HG03103 (cell line): ENCODE measurements around the gene ELF2.
"Not testable (repeated sequence)": the region's sequence is repeated elsewhere in the genome, so short reads cannot be mapped to it uniquely, and the experiment has no call there.

Experiments used
- ATAC-seq: cut with Tn5 transposase; IDR thresholded peaks from one replicate; pipeline ENCODE4 v1.9.1; 2021; ENCODE audit warnings: low read depth; ENCODE audit not compliant: unreplicated experiment

Gene ELF2

GRCh38 chr4:139027776-139028175 is 149.2 kb downstream of the ELF2 start:
- ATAC-seq = no peak

GRCh38 chr4:139025841-139026240 is 151.2 kb downstream of the ELF2 start:
- ATAC-seq = no peak

- no peak for ATAC-seq
These were observed 152.3 kb downstream of the ELF2 start for GRCh38 chr4:139024686-139025085.

- no peak for ATAC-seq
These were observed 154.2 kb downstream of the ELF2 start for GRCh38 chr4:139022835-139023234.

DNA sequence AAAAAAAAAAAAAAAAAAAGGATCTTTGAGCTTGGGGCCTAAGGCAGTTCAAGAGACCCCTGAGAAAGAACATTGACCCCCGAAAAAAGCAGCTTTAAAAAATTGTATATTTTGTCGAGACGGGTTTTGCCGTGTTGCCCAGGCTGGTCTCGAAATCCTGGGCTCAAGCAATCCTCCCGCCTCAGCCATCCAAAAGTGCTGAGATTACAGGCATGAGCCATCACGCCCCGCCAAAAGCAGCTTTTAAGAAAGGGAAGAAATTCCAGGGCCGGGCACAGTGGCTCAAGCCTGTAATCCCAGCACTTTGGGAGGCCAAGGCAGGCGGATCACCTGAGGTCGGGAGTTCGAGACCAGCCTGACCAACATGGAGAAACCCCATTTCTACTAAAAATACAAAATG is 155.9 kb downstream of the ELF2 start:
- ATAC-seq = not testable (repeated sequence)

DNA sequence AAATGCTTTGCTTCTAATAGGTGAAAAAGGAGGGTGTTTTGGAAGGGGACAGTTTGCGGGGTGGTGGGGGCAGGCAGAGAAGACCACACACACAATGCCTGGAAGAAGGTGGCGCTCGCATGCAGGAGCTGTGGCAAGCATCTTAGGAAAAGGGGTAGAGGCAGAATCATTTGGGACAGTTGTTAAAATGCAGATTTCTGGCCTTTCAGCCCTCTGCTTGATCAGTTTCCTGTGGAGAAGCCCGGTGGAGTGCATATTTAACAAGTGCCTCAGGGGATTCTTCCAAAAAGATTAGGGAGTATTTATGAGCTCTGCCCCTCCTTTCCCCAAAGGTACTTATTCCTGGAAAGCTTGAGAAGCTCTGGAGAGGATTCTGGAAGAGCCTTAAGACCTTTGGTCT is 156.6 kb downstream of the ELF2 start:
- ATAC-seq = no peak

GRCh38 chr4:139018971-139019758 is 157.9 kb downstream of the ELF2 start:
- ATAC-seq = no peak

DNA sequence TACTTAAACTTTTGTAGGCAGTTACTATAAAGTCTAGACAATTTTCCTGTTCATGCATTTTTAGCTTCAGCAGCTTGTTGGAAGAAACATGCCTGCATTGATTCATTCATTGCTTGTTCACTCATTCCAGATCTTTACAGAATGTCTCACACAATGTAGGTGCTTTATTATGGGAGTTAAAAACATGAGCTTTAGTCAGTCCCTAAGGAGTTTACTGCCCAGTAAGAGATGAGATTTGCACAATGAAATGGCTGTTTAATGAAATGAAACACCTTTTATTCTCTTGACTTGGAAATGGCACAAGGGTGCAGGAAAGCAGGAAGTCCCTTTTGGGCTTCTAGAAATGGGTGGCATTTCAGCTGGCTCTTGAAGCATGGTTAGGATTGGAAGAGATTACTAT is 158.5 kb downstream of the ELF2 start:
- no peak for ATAC-seq

DNA sequence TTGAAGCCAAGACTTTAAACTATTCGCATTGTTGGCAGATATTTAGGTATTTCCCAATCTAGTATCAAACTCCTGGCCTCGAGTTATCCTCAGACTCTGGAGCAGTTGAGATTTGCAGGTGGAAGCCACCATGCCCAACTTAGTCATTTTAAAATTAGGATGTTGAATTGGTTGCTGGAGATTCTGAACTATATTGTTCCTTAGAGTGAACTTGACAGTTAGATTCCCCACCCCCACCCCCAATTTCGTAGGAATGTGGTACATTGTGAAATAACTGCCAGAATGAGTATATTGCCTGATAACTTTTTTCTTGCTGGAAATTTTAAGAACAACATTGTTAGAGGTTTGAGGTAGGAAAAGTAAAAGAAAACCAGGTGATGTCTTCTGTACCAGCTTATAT is 159.2 kb downstream of the ELF2 start:
- ATAC-seq = no peak

- ATAC-seq = peak; percentile 24
These were observed 161.0 kb downstream of the ELF2 start for GRCh38 chr4:139015948-139016471.

GRCh38 chr4:139015269-139015947 is 161.6 kb downstream of the ELF2 start, which contains the start of gene NOCT:
NOCT (plus strand) TSS chr4:139015781; CDS start chr4:139015982, 201 bp downstream.
- ATAC-seq = peak; percentile 91

- ATAC-seq = peak; percentile 0
These were observed 162.4 kb downstream of the ELF2 start for GRCh38 chr4:139014371-139015268.

DNA sequence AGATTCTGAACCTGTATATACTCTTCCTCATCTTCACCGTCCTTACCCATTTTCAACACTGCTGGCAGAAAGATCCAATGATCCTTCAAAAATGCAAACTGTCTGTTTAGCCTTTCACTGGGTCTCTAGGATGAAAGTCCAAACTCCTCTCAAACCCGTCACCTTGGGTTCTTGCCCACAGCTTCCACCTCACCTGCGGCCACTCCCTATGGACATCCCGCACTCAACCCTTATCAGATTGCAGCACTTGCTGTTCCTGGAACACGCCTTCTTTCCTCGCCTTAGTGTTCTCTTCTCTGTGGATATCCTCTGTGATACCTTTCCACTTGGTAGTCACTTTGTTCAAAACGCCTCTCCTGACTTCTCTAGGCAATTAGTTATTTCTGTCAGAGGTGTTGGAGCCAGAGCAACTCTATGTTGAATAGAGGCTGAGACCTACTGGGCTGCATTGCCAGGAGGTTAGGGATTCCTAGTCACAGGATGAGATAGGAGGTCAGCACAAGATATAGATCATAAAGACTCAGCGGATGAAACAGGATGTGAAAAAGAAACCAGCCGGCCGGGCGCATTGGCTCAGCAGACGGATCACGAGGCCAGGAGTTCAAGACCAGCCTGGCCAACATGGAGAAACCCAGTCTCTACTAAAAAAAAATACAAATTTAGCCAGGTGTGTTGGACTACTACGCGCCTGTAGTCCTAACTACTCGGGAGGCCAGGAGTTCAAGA is 165.6 kb downstream of the ELF2 start:
- no peak for ATAC-seq

DNA sequence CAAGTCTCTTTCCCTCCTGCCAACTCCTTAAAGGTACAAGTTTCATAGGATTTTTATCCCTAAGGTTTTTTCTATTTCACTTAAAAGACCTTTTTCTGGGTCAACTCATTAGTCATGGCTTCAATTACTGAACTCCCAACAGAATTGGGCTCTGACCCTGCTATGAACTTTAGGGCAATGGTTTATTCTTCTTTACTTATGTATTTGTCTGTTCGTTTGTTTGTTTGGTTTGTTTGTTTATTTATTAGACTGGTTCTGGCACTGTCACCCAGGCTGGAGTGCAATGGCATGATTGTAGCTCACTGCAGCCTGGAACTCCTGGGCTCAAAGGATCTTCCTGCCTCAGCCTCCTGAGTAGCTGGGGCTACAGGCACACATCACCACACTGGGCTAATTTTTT is 167.3 kb downstream of the ELF2 start:
- no peak for ATAC-seq

- ATAC-seq = not testable (repeated sequence)
These were observed 168.7 kb downstream of the ELF2 start for GRCh38 chr4:139008278-139008677.

DNA sequence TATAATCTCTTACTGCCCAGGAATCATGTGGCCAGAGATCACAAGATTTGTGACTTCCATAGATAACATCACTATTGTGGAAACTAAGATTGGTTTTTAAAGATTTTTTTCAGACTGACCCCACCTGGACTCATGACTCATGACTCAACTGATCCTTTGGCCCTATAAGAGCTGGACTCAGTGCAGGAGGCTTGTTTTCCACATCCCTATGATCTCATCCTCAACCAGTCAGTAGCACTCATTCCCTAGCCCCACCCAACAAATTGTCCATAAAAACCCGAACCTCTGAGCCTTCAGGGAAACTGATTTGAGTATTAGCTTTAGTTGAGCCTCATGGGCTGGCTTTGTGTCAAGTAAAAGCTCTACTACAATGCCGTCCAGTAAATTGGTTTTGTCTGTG is 169.4 kb downstream of the ELF2 start:
- no peak for ATAC-seq
